ENCODE results near the gene CDH5.

CDH5 gene

GRCh38 chr16:66372078-66372897, 5.8 kb downstream of the CDH5 start:
- FAIRE-seq (no peak), DNase-seq (ENCODE audit: insufficient read length, low spot score) (no peak)

GRCh38 chr16:66372898-66373155, 6.3 kb downstream of the CDH5 start:
- no peak for FAIRE-seq
- DNase-seq (ENCODE audit: insufficient read length, low spot score) = no peak

DNA sequence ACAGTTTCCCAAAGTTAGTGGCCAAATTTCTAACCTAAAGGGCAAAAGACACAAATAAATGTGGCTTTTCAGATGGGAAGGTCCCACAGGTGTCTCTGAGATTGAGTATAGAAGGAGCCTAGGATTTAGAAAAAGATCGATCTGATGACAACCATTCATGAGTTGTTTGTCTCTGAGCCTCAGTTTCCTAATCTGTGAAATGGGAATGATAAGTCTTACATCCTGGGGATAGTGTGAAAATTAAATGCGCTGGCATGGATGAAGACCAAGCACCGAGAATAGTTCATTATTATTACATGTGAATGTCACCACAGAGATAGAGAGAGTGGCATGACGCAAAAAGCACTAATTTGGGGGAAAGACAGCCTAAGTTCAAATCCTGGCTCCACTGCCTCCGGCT, 7.2 kb downstream of the CDH5 start:
- DNase-seq (ENCODE audit: insufficient read length, low spot score) (no peak), FAIRE-seq (no peak)

GRCh38 chr16:66374176-66374575, 7.7 kb downstream of the CDH5 start:
- DNase-seq (ENCODE audit: insufficient read length, low spot score) = no peak
- no peak for FAIRE-seq

- DNase-seq (ENCODE audit: insufficient read length, low spot score) (no peak), FAIRE-seq (no peak)
These were observed 9.0 kb downstream of the CDH5 start for GRCh38 chr16:66375451-66375850.

DNA sequence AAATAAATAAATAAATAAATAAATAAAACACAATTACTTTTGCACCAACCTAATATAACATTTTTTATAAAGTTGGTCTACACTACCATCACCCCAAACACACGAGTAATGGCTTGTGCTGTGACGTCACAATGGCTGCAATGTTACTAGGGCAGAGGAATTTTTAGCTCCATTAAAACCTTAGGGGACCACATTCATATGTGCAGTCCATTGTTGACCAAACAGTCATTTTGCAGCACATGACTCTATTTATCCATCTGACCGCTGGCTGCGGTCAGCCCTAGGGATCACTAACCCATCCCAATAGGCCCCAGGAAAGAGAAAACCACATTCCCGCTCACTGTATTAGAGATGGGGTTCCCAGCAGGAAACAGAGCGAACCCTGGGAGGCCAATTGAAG, 9.6 kb downstream of the CDH5 start:
- no peak for DNase-seq (ENCODE audit: insufficient read length, low spot score)
- no peak for FAIRE-seq

GRCh38 chr16:66376577-66377305, 10.2 kb downstream of the CDH5 start:
- FAIRE-seq = no peak
- no peak for DNase-seq (ENCODE audit: insufficient read length, low spot score)

GRCh38 chr16:66377324-66377723, 10.8 kb downstream of the CDH5 start:
- no peak for FAIRE-seq
- DNase-seq (ENCODE audit: insufficient read length, low spot score) = no peak

DNA sequence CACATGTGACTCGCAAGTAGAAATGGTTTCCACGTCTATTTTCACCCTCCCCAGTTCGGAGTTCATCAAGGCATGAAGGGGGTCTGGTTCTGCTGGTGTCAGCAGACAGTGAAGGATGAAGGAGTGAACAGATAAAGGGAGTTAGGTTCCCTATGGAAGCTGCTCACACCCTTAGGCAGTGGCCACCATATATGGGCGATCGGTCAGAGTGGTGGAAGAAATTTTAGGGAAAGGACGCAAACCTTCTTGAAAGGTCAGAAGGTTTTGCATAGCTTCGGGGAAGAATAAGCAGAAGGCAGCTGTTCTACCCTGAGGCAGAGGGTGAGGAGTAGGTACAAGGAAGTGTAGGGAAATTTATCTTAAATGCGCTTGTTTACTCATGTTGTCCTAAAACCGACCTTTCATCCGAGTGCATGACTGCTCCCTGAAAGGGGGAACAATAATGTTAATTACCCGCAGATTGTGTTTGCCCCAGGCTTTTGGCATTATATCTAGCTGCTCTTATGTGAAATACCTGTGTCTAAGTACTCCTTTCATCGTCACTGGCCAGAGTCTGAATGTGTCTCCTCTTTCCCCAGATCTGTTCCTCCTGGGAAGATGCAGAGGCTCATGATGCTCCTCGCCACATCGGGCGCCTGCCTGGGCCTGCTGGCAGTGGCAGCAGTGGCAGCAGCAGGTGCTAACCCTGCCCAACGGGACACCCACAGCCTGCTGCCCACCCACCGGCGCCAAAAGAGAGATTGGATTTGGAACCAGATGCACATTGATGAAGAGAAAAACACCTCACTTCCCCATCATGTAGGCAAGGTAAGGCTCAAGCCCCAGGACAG, 12.5 kb downstream of the CDH5 start:
- DNase-seq (ENCODE audit: insufficient read length, low spot score) (no peak), FAIRE-seq (no peak)

DNA sequence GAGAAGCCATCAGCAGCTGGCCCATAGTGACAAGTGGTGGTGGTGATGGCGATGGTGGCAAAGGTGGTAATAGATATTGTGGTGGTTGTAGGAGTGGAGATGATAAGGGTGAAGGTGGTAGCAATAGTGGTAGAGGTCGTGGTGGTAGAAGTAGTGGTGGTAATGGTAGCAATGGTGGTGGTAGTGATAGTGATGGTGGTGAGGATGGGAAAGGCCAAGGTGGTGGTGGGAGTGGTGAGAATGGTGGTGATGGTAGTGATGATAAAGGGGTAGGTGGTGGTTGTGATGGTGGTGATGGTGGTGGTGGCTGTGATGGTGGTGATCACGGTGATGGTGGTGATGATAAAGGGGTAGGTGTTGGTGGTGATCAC, 13.1 kb downstream of the CDH5 start:
- no peak for FAIRE-seq
- DNase-seq (ENCODE audit: insufficient read length, low spot score) = no peak

DNA sequence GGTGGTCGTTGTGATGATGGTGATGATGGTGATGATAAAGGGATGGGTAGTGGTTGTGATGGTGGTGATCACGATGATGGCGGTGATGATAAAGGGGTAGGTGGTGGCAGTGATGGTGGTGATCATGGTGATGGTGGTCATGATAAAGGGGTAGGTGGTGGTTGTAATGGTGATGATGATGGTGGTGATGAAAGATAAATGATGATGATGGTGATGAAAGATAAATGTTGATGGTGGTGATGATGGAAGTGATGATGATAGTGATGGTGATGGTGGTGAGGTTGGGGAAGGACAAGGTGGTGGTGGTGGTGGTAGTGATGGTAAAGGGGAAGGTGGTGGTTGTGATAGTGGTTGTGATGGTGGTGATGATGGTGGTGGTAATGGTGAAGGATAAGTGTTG, 13.9 kb downstream of the CDH5 start:
- FAIRE-seq (no peak), DNase-seq (ENCODE audit: insufficient read length, low spot score) (no peak)

DNA sequence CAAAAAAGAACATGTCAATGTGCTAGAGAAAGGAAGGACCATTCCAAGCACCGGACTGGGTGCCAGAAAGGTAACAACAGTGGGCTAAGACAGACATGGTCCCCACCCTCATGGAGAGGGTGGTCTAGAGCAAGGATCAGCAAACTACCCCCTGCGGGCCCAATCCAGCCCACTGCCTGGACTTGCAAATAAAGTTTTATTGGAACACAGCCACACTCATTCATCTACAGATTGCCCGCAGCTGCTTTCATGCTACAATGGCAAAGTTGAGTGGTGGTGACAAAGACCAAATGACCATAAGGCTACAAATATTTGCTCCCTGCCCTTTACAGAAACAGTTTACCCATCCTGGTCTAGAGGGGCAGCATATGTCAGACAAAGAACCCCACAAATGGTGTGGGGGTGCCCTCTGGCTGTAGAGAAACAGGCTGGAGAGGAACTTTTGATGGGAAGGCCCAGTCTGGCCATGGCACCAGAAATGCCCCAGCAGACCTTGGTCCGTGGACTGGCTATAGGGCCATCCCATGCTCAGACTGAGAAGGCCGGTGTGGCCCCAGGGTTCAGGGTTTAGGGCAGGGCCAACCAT, 15.2 kb downstream of the CDH5 start:
- no peak for DNase-seq (ENCODE audit: insufficient read length, low spot score)
- FAIRE-seq = no peak

DNA sequence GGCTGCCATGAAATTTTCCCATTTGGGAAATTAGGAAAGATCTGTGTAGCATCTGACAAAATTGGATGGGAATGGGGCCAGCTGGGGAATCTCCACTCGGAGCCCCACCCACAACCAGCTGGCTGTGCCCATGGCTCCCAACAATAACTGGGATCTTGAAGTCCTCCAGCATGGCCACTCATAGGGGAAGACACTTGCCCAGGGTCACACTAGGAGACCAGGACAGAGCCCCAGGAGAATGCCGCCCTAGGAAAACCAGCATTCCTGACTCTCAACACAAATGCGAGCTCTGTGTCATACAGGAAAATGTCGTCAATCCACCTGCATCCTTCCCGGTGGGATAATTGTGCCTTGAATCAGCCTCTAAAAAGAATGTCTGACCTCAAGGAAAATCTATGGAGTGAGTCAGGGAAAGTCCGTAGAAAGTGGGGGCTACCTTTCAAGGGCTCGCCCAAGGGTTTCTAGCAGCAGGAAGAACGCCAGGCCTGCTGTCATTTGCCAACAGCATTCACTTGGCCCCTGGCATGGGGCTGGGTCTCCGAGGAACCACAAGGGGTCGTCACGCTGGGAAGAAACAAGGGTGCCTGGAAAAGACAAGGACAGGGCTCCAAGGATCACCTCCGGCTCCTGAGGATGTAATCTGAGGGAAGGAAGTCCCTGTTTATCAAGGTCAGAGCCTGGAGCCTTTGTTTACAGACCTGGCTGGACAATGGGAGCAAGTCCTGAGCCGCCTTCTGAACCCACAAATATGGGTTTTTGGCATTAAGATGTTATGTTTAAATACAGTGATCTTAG, 15.9 kb downstream of the CDH5 start:
- no peak for DNase-seq (ENCODE audit: insufficient read length, low spot score)
- no peak for FAIRE-seq

DNA sequence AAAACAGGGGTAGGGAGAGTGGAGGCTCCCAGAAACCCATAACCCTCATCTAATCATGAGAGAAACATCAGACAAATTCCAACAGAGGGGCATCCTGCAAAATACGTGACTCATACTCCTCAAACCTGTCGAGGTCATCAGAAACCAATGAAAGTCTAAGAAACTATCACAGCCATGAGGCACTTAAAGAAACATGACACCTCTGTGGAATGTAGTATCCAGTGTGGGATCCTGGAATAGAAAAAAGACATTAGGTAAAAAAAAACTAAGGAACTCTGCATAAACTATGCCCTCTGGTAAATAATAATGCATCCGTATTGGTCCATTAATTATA, 16.4 kb downstream of the CDH5 start:
- FAIRE-seq = no peak
- DNase-seq (ENCODE audit: insufficient read length, low spot score) = no peak

GRCh38 chr16:66383551-66383950, 17.1 kb downstream of the CDH5 start:
- DNase-seq (ENCODE audit: insufficient read length, low spot score) (no peak), FAIRE-seq (no peak)

DNA sequence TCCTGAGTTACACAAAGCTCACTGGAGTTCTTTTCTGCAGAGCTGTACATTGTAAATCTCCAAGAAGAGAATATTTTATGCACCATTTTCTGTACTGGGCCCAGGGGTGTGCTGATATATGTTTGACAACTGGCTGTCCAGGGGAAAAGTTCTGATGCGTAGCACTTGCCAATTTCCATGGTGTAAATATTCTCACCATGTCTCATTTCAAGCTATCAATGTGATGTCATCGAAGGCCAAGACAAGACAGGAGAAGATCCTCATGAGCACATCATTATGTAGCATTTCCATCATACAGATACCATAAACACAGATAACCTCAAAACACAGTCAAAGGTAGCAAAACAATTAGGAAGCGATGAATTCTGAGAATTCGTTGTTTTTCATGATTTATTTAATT, 18.9 kb downstream of the CDH5 start:
- no peak for DNase-seq (ENCODE audit: insufficient read length, low spot score)
- no peak for FAIRE-seq

DNA sequence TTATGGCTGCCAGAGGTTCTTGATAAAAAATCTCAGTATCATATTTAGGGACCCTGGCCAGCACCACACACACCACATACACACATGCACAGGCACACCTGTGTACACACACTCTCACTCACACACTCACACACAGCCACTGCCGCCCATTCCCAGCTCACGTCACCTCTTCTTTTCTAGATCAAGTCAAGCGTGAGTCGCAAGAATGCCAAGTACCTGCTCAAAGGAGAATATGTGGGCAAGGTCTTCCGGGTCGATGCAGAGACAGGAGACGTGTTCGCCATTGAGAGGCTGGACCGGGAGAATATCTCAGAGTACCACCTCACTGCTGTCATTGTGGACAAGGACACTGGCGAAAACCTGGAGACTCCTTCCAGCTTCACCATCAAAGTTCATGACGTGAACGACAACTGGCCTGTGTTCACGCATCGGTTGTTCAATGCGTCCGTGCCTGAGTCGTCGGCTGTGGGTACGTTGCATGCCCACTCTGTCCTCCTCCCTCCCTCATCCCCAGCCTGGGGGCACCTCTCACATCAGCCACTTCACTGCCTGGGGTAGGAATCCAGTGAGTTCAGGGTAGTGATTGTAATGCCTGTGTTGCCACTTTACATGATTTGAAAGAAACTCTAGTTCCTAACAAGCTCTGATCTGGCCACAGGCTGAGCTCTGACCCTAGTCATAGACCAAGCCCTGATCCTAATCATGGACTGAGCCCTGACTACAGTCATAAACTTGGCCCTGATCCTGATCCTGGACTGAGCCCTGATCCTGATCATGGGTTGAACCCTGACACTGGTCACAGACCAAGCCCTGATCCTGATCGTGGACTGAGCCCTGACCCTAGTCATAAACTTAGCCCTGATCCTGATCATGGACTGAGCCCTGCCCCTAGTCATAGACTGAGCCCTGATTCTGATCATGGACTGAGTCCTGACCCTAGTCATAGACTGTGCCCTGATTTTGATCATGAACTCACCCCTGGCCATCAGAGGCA, 20.4 kb downstream of the CDH5 start:
- FAIRE-seq = no peak
- no peak for DNase-seq (ENCODE audit: insufficient read length, low spot score)

DNA sequence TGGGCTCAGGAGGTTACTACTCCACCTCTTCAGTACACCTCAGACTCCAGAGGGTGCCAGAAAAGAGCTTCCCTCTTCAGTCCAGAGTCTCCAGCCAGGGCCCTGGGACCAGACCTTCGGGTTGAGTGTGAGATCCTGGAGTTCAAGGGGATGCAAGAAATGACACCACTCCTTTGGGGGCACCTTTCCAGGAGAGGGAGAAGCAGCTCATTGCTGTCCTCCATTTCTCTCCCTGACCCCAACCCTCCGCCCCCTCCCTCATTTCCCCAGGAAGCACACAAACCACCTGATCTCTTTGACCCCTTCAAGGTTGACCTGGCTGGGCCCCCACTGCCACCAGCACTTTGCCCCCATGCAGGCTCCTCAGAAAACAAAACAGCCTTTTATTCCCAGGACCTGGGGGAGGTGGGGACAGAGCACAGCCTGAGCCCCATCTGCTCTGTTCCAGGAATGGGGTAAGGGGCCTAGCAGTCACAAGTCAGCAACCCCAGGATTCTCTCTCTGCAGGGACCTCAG, 21.4 kb downstream of the CDH5 start:
- DNase-seq (ENCODE audit: insufficient read length, low spot score) (no peak), FAIRE-seq (no peak)

DNA sequence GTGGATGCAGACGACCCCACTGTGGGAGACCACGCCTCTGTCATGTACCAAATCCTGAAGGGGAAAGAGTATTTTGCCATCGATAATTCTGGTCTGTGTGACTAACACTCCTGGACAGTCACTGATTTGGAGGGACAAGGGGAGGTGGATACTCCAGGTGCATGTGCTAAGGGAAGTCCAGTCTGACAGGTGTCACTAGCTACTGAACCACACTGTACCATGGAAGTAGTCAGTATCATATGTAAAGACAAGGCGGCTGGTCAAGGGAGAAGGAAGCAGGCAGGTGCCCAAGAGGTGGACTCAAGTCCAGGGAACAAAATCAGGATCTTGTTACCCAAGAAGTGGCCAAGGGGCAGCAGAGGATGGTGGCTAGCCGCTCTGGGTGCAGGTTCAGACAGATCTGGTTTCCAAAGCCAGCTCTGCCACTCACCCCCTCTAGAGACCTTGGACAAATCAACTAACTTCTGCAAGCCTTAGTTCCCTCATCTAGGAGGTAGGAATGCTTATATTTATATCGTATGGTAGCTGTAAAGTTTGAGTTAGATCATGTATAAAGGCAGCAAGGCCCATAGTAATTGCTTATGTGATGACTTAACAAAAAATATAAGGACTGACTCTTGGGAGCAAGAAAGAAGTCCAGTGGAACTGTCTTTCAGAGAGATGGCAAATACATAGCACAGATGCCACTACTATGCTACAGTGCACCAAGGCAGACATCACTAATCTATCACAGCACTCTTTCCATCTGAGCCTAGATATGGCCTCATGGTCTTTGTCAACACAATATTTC, 22.1 kb downstream of the CDH5 start:
- no peak for FAIRE-seq
- DNase-seq (ENCODE audit: insufficient read length, low spot score) = no peak
